Upper lobe of left lung (tissue), 6 donors: ENCODE data around the gene MAGOHB. TPM values are rescaled to one million over a fixed set of nuclear protein-coding genes. Genes with fewer than 3 reads are reported as not detected.
"Not testable (repeated sequence)": the region's sequence is repeated elsewhere in the genome, so short reads cannot be mapped to it uniquely, and the experiment has no call there.

Experiments used
- ATAC-seq, 2 donors: fragments of 200-7000 bp; cut with Tn5 transposase; one replicate each; pipeline ENCODE4 v1.9.1; 2022; ENCODE audit warnings: mild to moderate bottlenecking in 2 of 2, moderate library complexity in 2 of 2; ENCODE audit not compliant: low FRiP score in 2 of 2
- DNase-seq, 2 donors: peaks; one replicate each; pipeline ENCODE4 v3.0.0-alpha.2; 2019 to 2020
- H3K27ac ChIP-seq, 4 donors: fragments of 200-600 bp; sonication (generic); one replicate each; pipeline ENCODE4 v1.5.1; 2016 to 2019
- H3K27me3 ChIP-seq, 4 donors: fragments of 200-600 bp; sonication (generic); one replicate each; pipeline ENCODE4 v1.5.1; 2017 to 2019
- H3K36me3 ChIP-seq, 4 donors: fragments of 200-600 bp; sonication (generic); one replicate each; pipeline ENCODE4 v1.5.1; 2016 to 2019
- H3K4me1 ChIP-seq, 4 donors: fragments of 200-600 bp; sonication (generic); one replicate each; pipeline ENCODE4 v1.5.1; 2018 to 2019
- H3K4me3 ChIP-seq, 4 donors: fragments of 200-600 bp; sonication (generic); one replicate each; pipeline ENCODE4 v1.5.1; 2017 to 2019; ENCODE audit warnings: mild to moderate bottlenecking in 2 of 4, moderate library complexity in 1 of 4
- H3K9me3 ChIP-seq, 4 donors: fragments of 200-600 bp; sonication (generic); one replicate each; pipeline ENCODE4 v1.5.1; 2018 to 2019
- EP300 ChIP-seq, 4 donors: sonication (generic); formaldehyde crosslinking; IDR thresholded peaks; one replicate each; pipeline ENCODE4 v1.5.1; 2017; ENCODE audit warnings: antibody characterized with exemption in 4 of 4, control low read depth in 2 of 4
- POLR2A ChIP-seq, 4 donors: fragments of 450-650 bp; IDR thresholded peaks; one replicate each; pipeline ENCODE4 v1.5.1; 2016 to 2017; ENCODE audit warnings: antibody characterized with exemption in 4 of 4, mild to moderate bottlenecking in 2 of 4
- POLR2AphosphoS5 ChIP-seq, 2 donors: sonication (generic); formaldehyde crosslinking; IDR thresholded peaks; one replicate each; pipeline ENCODE4 v1.5.1; 2017; ENCODE audit warnings: antibody characterized with exemption in 2 of 2
- WGBS, 2 donors: methylation state at CpG; one replicate each; pipeline ENCODE4 v1.1.5; 2017 to 2018; 5-methylcytosine and 5-hydroxymethylcytosine counted together
- total RNA-seq, 6 donors: library from RNA; depleted of rRNA in 4 of 6; stranded (reverse); fragments of >200 nt in 4 of 6; gene quantifications; one replicate each; pipeline versions ENCODE4 v1.1.0 to v1.2.1, GENCODE V29; 2016 to 2021
- TF ChIP-seq, protein P1 (sequence below), 6 experiments: fragments of 450-650 bp in 4 of 6; fragments of 200-600 bp in 2 of 6; sonication (generic) in 2 of 6; IDR thresholded peaks; one replicate each; pipeline ENCODE4 v1.5.1; 2016 to 2019; ENCODE audit warnings: antibody characterized with exemption in 6 of 6
- donor health status: DM: no; HTN: no; CAD: no; lungs with moderate emphysema.
- donor health status: DM: no; HTN: yes; CAD: no; lungs with severe emphysema.

Gene MAGOHB
- total RNA-seq, 6 donors from 2014 or later, result 7.8 to 21.0 (median 13.7) TPM

DNA sequence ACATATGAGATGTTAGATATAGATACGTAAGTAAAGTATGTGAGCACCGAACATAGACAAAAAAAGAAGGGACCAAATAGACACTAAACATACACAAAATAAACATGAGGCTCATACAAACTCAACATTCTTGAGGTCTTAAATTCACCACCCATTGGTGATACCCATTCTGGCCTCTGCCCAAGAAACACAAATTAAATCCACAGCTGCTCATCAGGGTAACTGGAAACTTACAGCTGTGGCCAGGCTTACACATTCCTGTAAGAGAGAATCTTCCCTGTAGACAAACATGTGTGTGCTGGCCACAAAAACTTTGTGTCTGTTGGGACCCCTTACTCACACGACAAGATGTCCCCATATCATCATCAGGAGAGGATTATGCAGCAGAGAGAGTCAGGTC, 22.4 kb downstream of the MAGOHB start:
- Histone ChIP-seq H3K4me3 (no peak overlapping the region), H3K4me1 (no peaks in the 10 kb centered on the region), H3K9me3 (no peaks in the 10 kb centered on the region), H3K36me3 (peaks cover 0 to 11% (median 0%) of the 10 kb centered on the region in 4 donors), H3K27me3 (no peaks in the 10 kb centered on the region), H3K27ac (no peak overlapping the region)
- DNase-seq, result no peak
- no peak for TF ChIP-seq POLR2AphosphoS5 (IDR thresholded peaks at IDR 0.05)
- TF ChIP-seq, protein P1, sequence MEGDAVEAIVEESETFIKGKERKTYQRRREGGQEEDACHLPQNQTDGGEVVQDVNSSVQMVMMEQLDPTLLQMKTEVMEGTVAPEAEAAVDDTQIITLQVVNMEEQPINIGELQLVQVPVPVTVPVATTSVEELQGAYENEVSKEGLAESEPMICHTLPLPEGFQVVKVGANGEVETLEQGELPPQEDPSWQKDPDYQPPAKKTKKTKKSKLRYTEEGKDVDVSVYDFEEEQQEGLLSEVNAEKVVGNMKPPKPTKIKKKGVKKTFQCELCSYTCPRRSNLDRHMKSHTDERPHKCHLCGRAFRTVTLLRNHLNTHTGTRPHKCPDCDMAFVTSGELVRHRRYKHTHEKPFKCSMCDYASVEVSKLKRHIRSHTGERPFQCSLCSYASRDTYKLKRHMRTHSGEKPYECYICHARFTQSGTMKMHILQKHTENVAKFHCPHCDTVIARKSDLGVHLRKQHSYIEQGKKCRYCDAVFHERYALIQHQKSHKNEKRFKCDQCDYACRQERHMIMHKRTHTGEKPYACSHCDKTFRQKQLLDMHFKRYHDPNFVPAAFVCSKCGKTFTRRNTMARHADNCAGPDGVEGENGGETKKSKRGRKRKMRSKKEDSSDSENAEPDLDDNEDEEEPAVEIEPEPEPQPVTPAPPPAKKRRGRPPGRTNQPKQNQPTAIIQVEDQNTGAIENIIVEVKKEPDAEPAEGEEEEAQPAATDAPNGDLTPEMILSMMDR (IDR thresholded peaks at IDR 0.05), result no peak
- no peak for TF ChIP-seq EP300 (IDR thresholded peaks at IDR 0.05)
- TF ChIP-seq POLR2A (IDR thresholded peaks at IDR 0.05), result no peak
- no peak for ATAC-seq
- WGBS, 2 donors, result 96 to 97% methylated on average over 3 of the region's 3 CpGs

DNA sequence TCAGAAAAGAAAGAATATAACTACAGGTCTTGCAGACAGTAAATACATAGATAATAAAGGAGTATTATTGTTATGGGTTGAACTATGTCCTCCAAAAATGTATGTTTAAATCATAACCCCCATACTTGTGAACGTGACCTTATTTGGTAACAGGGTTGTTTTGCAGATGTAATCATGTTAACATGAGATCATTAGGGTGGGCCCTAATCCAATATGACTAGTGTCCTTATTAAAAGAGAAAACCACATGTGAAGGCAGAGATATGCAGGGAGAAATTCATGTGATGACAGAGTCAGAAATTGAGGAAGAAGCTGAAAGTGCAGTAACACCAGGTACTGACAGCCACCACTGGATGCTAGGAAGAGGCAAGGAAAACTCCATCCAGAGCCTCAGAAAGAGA, 29.0 kb downstream of the MAGOHB start:
- Histone ChIP-seq H3K27me3 (no peaks in the 10 kb centered on the region), H3K4me3 (no peak overlapping the region), H3K9me3 (no peaks in the 10 kb centered on the region), H3K27ac (no peak overlapping the region), H3K36me3 (peaks cover 0 to 8% (median 3%) of the 10 kb centered on the region in 4 donors), H3K4me1 (no peaks in the 10 kb centered on the region)
- WGBS, 2 donors, result 80 to 93% methylated on average over 1 of the region's 1 CpG
- TF ChIP-seq POLR2AphosphoS5 (IDR thresholded peaks at IDR 0.05) (no peak), EP300 (IDR thresholded peaks at IDR 0.05) (no peak), POLR2A (IDR thresholded peaks at IDR 0.05) (no peak)
- TF ChIP-seq, protein P1 (IDR thresholded peaks at IDR 0.05), result no peak
- no peak for DNase-seq
- ATAC-seq, result no peak

DNA sequence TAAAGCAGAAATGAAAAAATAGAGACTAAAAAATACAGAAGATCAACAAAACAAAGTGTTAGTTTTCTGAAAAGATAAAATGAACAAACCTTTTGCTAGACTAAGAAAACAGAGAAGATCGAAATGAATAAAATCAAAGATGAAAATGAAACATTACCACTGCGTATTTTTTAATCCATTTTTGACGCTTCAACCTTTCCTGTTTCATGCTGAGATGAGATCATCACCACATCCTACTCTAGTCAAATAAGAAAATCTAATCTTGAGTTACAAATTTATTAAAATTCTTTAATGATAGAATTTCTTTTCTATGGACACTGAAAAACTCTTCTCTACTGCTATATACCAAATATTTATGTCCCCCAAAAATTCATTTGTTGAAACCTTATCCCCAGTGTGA, 30.7 kb downstream of the MAGOHB start:
- Histone ChIP-seq H3K27ac (no peak overlapping the region), H3K4me3 (no peak overlapping the region), H3K27me3 (no peaks in the 10 kb centered on the region), H3K36me3 (peaks cover 0 to 8% (median 3%) of the 10 kb centered on the region in 4 donors), H3K9me3 (no peaks in the 10 kb centered on the region), H3K4me1 (no peaks in the 10 kb centered on the region)
- no peak for ATAC-seq
- TF ChIP-seq EP300 (IDR thresholded peaks at IDR 0.05) (no peak), POLR2AphosphoS5 (IDR thresholded peaks at IDR 0.05) (no peak), POLR2A (IDR thresholded peaks at IDR 0.05) (no peak)
- TF ChIP-seq, protein P1 (IDR thresholded peaks at IDR 0.05), result no peak
- DNase-seq, result no peak
- 88 to 96% methylated on average over 3 of the region's 3 CpGs for WGBS, 2 donors

DNA sequence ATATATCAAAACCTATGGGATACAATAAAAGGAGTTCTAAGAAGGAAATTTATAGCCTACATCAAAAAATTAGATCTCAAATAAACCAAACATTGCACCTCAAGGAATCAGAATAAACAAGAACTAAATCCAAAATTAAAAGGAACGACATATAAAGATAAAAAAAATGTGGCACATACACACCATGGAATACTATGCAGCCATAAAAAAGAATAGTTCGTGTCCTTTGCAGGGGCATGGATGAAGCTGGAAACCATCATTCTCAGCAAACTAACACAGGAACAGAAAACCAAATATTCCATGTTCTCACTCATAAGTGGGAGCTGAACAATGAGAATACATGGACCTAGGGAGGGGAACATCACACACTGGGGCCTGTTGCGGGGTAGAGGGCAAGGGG, 31.3 kb downstream of the MAGOHB start:
- not testable (repeated sequence) for DNase-seq, H3K4me1 ChIP-seq, H3K9me3 ChIP-seq, H3K27me3 ChIP-seq, H3K27ac ChIP-seq, ATAC-seq, H3K4me3 ChIP-seq, H3K36me3 ChIP-seq
- 81 to 94% methylated on average over 3 of the region's 3 CpGs for WGBS, 2 donors

DNA sequence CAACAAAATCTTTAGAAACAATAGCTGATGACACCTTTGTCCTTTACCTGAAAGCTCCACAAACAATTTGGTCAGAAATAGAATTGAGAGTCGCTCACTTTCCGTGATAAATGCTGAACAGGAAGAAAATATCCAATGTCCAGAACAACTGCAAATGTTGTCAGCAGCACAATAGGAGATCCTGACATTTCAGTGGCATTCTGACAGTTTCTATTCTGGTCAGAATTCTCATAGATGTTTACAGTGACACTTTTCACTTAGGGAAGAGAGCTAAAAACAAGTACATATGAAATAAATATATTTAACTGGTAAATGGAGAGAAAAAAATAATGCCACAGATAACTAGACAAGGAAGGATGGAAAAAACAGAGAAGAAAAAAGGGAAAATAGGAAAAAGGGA, 39.1 kb downstream of the MAGOHB start:
- Histone ChIP-seq H3K9me3 (no peaks in the 10 kb centered on the region), H3K27me3 (no peaks in the 10 kb centered on the region), H3K27ac (no peak overlapping the region), H3K36me3 (no peaks in the 10 kb centered on the region), H3K4me1 (no peaks in the 10 kb centered on the region), H3K4me3 (no peak overlapping the region)
- DNase-seq, result no peak
- no peak for ATAC-seq
- TF ChIP-seq, protein P1 (IDR thresholded peaks at IDR 0.05), result no peak
- no peak for TF ChIP-seq EP300 (IDR thresholded peaks at IDR 0.05)
- TF ChIP-seq POLR2AphosphoS5 (IDR thresholded peaks at IDR 0.05), result no peak
- no peak for TF ChIP-seq POLR2A (IDR thresholded peaks at IDR 0.05)
- WGBS, 2 donors, result 66 to 70% methylated on average over 2 of the region's 2 CpGs
